Measurements from ENCODE around the gene XPNPEP2.
A peak's percentile ranks its signal among the peaks of the same experiment; 100 is the strongest.
"Not testable (repeated sequence)": the region's sequence is repeated elsewhere in the genome, so short reads cannot be mapped to it uniquely, and the experiment has no call there.

The XPNPEP2 gene

GRCh38 chrX:129719931-129720530, 18.7 kb upstream of the XPNPEP2 start:
- DNase-seq (ENCODE audit: low spot score): no peak

- DNase-seq (ENCODE audit: low spot score): no peak
These were observed 18.0 kb upstream of the XPNPEP2 start for GRCh38 chrX:129720741-129721140.

DNA sequence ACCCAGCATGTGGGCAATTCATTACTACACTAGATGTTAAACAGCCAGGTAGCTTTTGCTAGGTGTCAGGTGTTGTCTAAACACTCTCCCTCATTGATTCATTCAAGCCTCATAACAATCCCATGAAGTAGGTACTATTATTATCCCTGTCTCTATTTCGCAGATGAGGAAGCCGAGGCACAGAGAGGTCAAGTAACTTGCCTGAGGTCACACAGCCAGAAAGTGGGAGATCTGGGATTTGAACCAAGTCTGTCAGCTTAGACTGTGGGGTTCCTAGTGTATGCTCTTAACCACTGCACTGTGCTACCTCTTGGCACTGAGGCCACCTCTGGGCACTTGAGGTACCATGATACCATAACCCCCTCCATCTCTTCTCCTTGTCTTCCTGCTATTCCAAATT, 17.4 kb upstream of the XPNPEP2 start:
- DNase-seq (ENCODE audit: low spot score): no peak

GRCh38 chrX:129721870-129722269, 16.9 kb upstream of the XPNPEP2 start:
- peak; percentile 18 for DNase-seq (ENCODE audit: low spot score)

- no peak for DNase-seq (ENCODE audit: low spot score)
These were observed 15.3 kb upstream of the XPNPEP2 start for GRCh38 chrX:129723511-129723910.

- no peak for DNase-seq (ENCODE audit: low spot score)
These were observed 14.0 kb upstream of the XPNPEP2 start for GRCh38 chrX:129724754-129725153.

- DNase-seq (ENCODE audit: low spot score): no peak
These were observed 12.3 kb upstream of the XPNPEP2 start for GRCh38 chrX:129726307-129727111.

DNA sequence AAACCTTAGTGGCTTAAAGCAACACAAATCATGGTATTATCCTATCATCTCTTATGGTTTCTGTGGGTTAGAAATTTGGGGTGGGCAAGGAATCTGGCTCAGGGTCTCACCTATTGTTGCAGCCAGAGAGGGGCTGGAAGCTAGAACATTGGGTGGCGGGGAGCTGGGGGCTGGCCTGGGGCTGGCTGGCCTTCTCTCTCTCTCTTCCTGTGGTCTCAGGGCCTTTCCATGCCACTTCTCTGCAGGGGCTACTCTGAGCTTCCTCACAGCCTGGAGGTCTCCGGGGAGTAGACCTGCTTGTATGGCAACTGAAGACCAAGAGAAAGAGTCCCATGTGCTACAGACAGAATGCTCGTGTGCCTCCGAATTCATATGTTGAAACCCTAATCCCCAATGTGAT, 10.7 kb upstream of the XPNPEP2 start:
- no peak for DNase-seq (ENCODE audit: low spot score)

- no peak for DNase-seq (ENCODE audit: low spot score)
These were observed 7.6 kb upstream of the XPNPEP2 start for GRCh38 chrX:129731228-129731627.

DNA sequence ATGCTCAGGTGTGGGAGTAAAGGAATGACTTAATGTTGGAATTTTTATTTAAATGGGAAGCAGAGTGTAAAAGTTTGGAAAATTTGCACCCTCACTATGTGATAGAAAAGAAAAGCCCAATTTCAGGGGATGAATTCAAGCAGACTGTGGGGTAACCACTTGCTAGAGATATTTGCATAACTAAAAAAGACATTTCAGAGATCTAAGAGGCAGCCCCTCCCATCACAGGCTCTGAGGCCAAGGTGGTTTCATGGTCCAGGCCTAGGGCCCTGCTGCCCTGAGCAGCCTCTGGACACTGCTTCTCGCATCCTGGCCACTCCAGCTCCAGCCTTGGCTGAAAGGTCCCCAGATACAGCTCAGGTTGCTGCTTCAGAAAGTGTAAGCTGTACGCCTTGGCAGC, 5.9 kb upstream of the XPNPEP2 start:
- DNase-seq (ENCODE audit: low spot score): no peak

DNA sequence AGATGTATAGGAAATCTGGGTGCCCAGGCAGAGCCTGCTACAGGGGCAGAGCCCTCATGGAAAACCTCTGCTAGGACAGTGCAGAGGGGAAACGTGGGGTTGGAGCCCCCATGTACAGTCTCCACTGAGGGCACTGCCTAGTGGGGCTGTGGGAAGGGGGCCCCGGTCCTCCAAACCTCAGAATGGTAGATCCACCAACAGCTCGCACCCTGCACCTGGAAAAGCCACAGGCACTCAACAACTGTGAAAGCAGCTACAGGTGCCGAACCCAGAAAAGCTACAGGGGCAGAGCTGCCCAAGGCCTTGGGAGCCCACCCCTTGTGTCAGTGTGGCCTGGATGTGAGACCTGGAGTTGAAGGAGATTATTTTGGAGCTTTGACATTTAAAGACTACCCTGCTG, 5.4 kb upstream of the XPNPEP2 start:
- DNase-seq (ENCODE audit: low spot score): no peak

GRCh38 chrX:129736491-129736890, 2.3 kb upstream of the XPNPEP2 start:
- no peak for DNase-seq (ENCODE audit: low spot score)

- DNase-seq (ENCODE audit: low spot score): no peak
These were observed 863 bp upstream of the XPNPEP2 start for GRCh38 chrX:129737916-129738315.

GRCh38 chrX:129739578-129739977, 799 bp downstream of the XPNPEP2 start:
- DNase-seq (ENCODE audit: low spot score): no peak

GRCh38 chrX:129741880-129742758, 3.3 kb downstream of the XPNPEP2 start:
- DNase-seq (ENCODE audit: low spot score): no peak

GRCh38 chrX:129742759-129743152, 4.0 kb downstream of the XPNPEP2 start:
- not testable (repeated sequence) for DNase-seq (ENCODE audit: low spot score)

DNA sequence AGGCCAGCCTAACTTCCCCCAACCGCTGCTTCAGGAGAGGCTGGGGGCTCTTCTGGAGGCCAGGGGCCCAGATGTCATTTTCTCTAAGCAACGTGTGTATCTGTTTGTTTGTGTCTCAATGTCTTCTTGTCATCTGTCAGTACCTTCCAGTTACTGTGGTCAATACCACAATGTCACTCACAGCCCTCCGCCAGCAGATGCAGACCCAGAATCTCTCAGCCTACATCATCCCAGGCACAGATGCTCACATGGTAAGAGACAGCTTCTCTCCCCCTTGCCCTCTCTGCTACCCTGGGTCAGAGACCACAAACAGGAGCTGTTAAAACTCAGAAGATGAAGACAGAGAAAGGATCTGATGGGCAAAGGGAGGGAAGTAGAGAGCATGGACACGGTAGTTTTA, 5.0 kb downstream of the XPNPEP2 start:
- no peak for DNase-seq (ENCODE audit: low spot score)

DNA sequence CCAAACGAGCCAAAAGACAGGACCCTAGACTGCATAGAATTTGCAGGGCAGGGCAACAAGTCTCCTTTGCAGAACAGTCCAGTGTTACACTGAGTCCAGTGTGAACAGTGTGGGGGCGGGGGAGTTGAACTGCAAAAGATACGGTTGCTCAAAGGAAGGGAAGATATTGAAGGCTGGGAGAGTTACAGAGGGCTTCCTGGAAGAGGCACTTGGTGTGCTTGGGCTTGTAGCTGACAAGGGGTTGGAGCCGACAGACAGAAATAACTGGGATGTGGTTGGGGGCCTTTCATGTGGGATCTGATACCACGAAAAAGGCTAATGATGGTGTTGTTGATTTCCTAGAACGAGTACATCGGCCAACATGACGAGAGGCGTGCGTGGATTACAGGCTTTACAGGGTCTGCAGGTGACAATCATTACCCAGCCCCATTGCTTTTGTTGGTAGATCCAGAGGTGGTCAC, 6.1 kb downstream of the XPNPEP2 start:
- DNase-seq (ENCODE audit: low spot score): peak; percentile 28

GRCh38 chrX:129746557-129747470, 8.0 kb downstream of the XPNPEP2 start:
- DNase-seq (ENCODE audit: low spot score): no peak

- no peak for DNase-seq (ENCODE audit: low spot score)
These were observed 8.8 kb downstream of the XPNPEP2 start for GRCh38 chrX:129747533-129747932.

DNA sequence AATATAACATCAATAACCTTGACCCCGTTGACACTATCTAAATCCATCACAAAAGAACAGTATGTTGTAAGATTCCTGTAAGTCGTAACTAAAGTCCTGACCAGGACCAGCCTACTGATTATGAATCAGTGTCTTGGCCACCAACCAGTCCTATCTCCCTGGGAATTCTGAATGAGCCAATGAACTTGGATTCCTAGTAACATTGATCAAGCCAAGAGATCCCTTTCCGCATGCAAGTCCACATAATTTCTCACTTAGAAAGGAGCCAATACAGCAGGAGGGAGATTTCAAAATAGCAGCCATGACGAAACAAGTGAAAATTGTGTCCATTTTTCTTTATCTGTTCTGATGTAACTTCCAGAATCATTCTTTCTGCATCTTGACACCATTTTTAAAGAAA, 9.5 kb downstream of the XPNPEP2 start:
- no peak for DNase-seq (ENCODE audit: low spot score)

DNA sequence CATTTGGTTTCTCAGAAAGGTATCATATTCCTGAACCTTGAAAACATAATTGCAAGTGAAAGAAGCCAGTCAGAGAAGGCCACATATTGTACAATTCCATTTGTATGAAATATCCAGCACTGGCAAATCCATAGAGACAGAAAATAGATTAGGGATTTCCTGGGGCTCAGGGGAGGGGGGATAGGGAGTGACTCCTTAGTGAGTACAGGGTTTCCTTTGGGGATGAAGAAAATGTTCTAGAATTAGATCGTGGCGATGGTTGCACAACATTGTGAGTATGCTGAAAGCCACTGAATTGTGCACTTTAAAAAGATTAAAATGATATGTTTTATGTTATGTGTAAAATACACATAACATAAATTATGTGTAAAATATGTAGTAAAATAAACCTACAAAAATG, 10.3 kb downstream of the XPNPEP2 start:
- no peak for DNase-seq (ENCODE audit: low spot score)
